Mucosa of rectum (tissue), 2 donors: ENCODE results near the gene TM4SF4.
"Not testable (repeated sequence)": the region's sequence is repeated elsewhere in the genome, so short reads cannot be mapped to it uniquely, and the experiment has no call there.

Source experiments
- H3K27ac ChIP-seq, 2 donors: one replicate each; pipeline ENCODE4 v1.7.0; 2013; ENCODE audit warnings: inconsistent platforms in 2 of 2, low read depth in 2 of 2, low read length in 2 of 2
- H3K27me3 ChIP-seq, 2 donors: one replicate each; pipeline ENCODE4 v1.7.0; 2013; ENCODE audit warnings: low read length in 2 of 2; ENCODE audit not compliant: control insufficient read depth in 2 of 2, insufficient read depth in 2 of 2
- H3K36me3 ChIP-seq, 2 donors: one replicate each; pipeline ENCODE4 v1.7.0; 2013; ENCODE audit warnings: low read length in 2 of 2; ENCODE audit not compliant: control insufficient read depth in 2 of 2, insufficient read depth in 2 of 2
- H3K4me1 ChIP-seq, 2 donors: one replicate each; pipeline ENCODE4 v1.7.0; 2013; ENCODE audit warnings: low read length in 2 of 2, mild to moderate bottlenecking in 1 of 2; ENCODE audit not compliant: control insufficient read depth in 2 of 2, insufficient read depth in 2 of 2
- H3K4me3 ChIP-seq, 2 donors: one replicate each; pipeline ENCODE4 v1.7.0; 2013; ENCODE audit warnings: low read length in 2 of 2
- H3K9ac ChIP-seq, 2 donors: one replicate each; pipeline ENCODE4 v1.7.0; 2013; ENCODE audit warnings: low read length in 2 of 2, low read depth in 1 of 2, mild to moderate bottlenecking in 1 of 2
- H3K9me3 ChIP-seq, 2 donors: one replicate each; pipeline ENCODE4 v1.7.0; 2013; ENCODE audit warnings: low read length in 2 of 2; ENCODE audit not compliant: control insufficient read depth in 2 of 2
- donor health status: healthy.
- donor health status: Normal muscosa, but diverticular disease.

TM4SF4 gene

DNA sequence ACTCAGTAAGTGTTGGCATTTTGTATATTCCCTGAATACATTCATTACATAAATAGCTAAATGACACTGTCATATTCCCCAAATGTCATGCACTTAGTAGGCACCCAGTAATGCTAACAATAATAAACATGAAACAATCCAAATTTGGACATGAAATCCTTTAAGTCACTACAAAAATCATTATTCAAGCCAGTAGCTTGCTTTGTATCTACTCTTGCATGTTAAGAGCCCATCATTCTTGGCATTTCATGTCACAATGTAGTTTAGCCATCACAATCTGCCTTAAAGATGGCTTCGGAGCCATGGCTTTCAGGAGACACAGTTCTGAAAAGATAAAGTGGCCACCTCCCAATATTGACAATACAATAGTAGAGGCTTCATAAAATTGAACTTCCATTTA, 32.9 kb upstream of the TM4SF4 start:
- Histone ChIP-seq H3K4me1 (peaks cover 0 to 9% of the 10 kb centered on the region in 2 donors), H3K27me3 (no peaks in the 10 kb centered on the region), H3K36me3 (no peaks in the 10 kb centered on the region), H3K9ac (no peak overlapping the region), H3K9me3 (no peaks in the 10 kb centered on the region), H3K27ac (no peak overlapping the region), H3K4me3 (no peak overlapping the region)

DNA sequence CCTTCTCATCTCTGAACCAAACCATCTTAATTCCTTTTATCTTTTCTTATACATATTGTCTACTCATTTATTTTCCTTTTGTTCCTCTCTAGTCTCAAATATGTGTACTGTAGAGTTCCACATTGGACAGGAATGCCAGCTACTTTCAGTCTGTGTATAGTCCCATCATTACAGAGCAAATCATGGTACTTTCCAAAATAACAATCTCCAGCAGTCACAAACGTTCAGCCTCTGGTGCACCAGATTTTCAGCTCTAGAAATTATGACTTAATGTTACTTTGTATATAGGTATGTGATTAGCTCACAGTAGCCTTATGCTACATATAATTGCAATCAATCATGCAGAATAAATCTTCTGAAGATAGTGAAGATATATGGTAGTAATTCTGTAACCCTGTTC, 32.5 kb upstream of the TM4SF4 start:
- H3K27ac ChIP-seq = no peak overlapping the region
- H3K9me3 ChIP-seq = no peaks in the 10 kb centered on the region
- H3K9ac ChIP-seq = no peak overlapping the region
- peaks cover 0 to 7% of the 10 kb centered on the region in 2 donors for H3K4me1 ChIP-seq
- no peaks in the 10 kb centered on the region for H3K36me3 ChIP-seq
- H3K4me3 ChIP-seq = no peak overlapping the region
- no peaks in the 10 kb centered on the region for H3K27me3 ChIP-seq

DNA sequence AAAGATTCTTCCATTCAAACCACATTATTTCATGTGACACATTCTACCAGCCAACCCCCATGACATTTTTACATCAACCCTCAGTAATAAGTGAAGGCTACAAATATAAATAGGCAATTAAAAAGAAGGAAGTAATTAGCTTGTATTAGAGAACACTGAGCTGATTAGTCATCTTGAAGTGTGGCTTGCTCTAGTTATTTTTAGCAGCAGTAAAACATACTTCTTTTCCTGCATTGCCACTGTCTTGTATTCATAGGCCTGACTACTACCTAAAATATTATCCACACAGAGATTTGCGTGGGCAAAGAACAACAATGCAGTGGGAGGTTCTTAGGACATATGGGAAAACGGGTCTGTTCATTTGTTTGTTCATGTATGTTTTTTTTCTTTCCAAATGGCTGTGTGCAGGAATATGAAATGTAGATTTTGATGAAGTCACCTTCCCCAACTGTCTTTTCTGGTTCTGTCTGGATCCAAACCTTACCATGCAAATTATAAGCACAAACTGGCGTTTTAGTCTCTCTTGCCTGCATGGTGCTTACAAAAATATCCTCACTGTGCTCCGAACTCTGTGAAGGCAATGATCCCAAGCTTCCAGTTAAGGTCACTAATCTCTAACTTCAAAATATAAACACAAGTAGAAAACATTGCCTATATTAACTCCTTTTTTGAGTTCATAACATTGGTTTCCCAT, 31.5 kb upstream of the TM4SF4 start:
- Histone ChIP-seq H3K9me3 (no peaks in the 10 kb centered on the region), H3K36me3 (no peaks in the 10 kb centered on the region), H3K27me3 (no peaks in the 10 kb centered on the region), H3K4me1 (peaks cover 0 to 2% of the 10 kb centered on the region in 2 donors), H3K4me3 (no peak overlapping the region), H3K9ac (no peak overlapping the region), H3K27ac (no peak overlapping the region)

DNA sequence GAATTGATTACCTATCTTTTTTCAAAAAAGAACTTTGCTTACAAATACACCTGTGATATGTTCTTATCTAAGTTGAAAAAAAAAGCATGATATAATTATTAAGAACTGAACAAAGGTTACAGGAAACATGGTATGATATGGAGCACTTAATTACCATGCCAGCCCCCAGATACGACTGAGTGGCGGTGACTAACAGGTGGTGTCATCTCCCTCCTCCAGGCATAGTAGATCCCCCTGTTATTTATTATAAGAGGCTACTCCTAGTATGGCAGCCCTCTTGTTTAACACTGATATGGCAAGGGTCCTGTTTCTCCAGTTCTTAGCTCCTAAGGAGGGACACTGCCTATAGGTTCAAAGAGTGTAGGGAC, 31.0 kb upstream of the TM4SF4 start:
- no peaks in the 10 kb centered on the region for H3K27me3 ChIP-seq
- H3K9me3 ChIP-seq = no peaks in the 10 kb centered on the region
- no peaks in the 10 kb centered on the region for H3K4me1 ChIP-seq
- no peaks in the 10 kb centered on the region for H3K36me3 ChIP-seq
- H3K4me3 ChIP-seq = no peak overlapping the region
- H3K9ac ChIP-seq = no peak overlapping the region
- H3K27ac ChIP-seq = no peak overlapping the region

DNA sequence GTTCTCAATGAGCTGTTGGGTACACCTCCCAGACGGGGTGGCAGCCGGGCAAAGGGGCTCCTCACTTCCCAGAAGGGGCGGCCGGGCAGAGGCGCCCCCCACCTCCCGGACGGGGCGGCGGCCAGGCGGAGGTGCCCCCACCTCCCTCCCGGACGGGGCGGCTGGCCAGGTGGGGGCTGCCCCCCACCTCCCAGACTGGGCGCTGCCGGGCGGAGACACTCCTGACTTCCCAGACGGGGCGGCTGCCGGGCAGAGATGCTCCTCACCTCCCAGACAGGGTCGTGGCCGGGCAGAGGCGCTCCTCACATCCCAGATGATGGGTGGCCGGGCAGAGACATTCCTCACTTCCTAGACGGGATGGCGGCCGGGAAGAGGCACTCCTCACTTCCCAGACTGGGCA, 29.6 kb upstream of the TM4SF4 start:
- H3K4me3 ChIP-seq, H3K9me3 ChIP-seq, H3K4me1 ChIP-seq, H3K27ac ChIP-seq, H3K27me3 ChIP-seq, H3K36me3 ChIP-seq, H3K9ac ChIP-seq: not testable (repeated sequence)

DNA sequence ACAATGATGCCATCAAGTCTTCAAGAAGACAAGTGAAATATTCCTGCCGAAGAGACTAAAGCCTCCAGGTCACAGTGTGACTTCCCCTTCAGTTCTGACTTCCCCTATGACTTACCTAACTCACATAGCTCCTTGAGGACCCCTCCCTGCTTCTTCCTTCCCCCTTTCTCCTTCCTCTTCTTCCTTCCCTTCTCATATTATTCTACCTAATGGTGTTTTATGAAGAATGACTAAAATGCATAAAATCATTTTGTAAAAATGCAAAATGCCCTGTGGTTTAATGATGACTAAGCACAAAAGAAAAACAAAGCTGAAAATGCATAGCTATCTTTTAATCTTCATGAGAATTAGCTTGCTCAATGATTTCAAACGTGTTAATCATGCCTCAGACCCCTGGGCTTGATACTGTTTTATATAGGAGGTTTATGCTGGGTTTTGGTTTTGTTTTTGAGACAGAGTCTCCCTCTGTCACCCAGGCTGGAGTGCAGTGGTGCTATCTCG, 26.1 kb upstream of the TM4SF4 start:
- Histone ChIP-seq H3K27me3 (no peaks in the 10 kb centered on the region), H3K36me3 (no peaks in the 10 kb centered on the region), H3K4me3 (no peak overlapping the region), H3K4me1 (no peaks in the 10 kb centered on the region), H3K27ac (no peak overlapping the region), H3K9me3 (peaks cover 0 to 2% of the 10 kb centered on the region in 2 donors), H3K9ac (no peak overlapping the region)

DNA sequence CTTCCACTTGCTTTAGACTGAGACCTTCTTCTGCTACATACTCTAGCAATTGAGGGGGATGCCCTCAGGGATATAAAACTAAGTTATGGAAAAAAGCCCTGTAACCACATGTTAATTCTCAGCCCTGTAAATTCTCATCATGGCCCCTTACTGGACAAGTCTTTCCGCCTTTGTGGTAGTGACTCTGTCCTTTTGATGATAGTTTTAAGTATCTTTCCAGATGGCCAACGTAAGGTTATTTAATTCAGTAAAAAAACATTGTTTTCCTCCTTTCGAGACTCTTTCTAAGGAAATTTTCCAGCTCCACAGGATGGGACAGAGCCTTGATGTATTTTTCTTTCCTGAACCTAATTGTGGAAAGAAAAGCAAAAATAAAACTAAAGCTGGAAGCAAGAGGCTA, 25.3 kb upstream of the TM4SF4 start:
- no peak overlapping the region for H3K27ac ChIP-seq
- no peaks in the 10 kb centered on the region for H3K4me1 ChIP-seq
- no peaks in the 10 kb centered on the region for H3K36me3 ChIP-seq
- no peak overlapping the region for H3K9ac ChIP-seq
- H3K4me3 ChIP-seq = no peak overlapping the region
- no peaks in the 10 kb centered on the region for H3K27me3 ChIP-seq
- H3K9me3 ChIP-seq = peaks cover 0 to 2% of the 10 kb centered on the region in 2 donors

DNA sequence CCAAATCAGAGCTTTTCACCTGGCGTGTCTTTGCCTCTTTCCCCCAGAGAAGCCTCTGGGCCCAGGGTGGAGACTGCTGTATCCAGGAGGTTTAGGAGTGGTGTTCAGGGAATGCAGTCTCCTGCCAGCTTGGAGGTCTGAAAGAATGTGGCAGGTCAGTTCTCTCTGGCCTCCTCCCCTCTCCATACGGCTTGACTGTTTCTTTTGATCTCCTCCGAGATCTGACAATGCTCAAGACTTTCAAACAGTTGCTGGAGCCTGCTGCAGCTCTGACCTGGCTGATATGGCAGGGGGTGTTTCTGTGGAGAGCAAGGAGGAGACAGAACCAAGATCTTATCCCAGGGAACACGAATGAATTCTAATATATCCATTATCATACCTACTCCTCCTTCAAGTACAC, 24.7 kb upstream of the TM4SF4 start:
- H3K9ac ChIP-seq = no peak overlapping the region
- H3K4me1 ChIP-seq = no peaks in the 10 kb centered on the region
- no peaks in the 10 kb centered on the region for H3K36me3 ChIP-seq
- no peak overlapping the region for H3K27ac ChIP-seq
- no peak overlapping the region for H3K4me3 ChIP-seq
- peaks cover 0 to 2% of the 10 kb centered on the region in 2 donors for H3K9me3 ChIP-seq
- no peaks in the 10 kb centered on the region for H3K27me3 ChIP-seq

DNA sequence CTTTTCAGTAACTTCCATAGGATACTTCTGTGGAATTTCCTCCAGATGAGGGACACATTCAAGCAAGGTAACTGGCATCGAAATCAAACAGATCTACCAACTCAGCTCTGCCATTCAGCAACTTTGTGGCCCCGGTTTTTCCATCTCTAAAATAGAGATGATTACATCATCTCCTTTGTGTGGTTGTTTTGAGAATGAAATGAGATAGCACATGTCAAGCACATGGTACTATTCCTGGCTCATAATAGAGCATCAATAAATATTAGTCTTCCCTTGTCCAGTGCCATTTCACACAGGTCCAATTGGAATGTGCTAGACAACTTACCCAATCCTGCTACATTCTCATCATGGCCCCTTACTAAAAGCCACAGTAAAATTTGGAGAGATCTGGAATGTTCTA, 24.2 kb upstream of the TM4SF4 start:
- Histone ChIP-seq H3K4me3 (no peak overlapping the region), H3K9ac (no peak overlapping the region), H3K4me1 (no peaks in the 10 kb centered on the region), H3K36me3 (no peaks in the 10 kb centered on the region), H3K27me3 (no peaks in the 10 kb centered on the region), H3K9me3 (peaks cover 0 to 2% of the 10 kb centered on the region in 2 donors), H3K27ac (no peak overlapping the region)

DNA sequence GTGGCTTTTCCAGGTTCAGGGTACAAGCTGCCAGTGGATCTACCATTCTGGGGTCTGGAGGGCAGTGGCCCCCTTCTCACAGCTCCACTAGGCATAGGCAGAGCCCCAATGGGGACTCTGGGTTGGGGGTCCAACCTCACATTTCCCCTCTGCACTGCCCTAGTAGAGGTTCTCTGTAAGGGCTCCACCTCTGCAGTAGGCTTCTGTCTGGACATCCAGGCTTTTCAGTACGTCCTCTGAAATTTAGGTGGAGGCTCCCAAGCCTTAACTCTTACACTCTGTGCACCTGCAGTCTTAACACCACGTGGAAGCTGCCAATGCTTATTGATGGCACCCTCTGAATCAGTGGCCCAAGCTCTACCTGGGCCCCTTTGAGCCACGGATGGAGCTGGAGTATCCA, 22.5 kb upstream of the TM4SF4 start:
- no peaks in the 10 kb centered on the region for H3K27me3 ChIP-seq
- no peak overlapping the region for H3K27ac ChIP-seq
- H3K36me3 ChIP-seq = no peaks in the 10 kb centered on the region
- H3K4me3 ChIP-seq = no peak overlapping the region
- H3K4me1 ChIP-seq = no peaks in the 10 kb centered on the region
- H3K9me3 ChIP-seq = peaks cover 0 to 2% of the 10 kb centered on the region in 2 donors
- no peak overlapping the region for H3K9ac ChIP-seq
